HG02840 (cell line): ENCODE measurements around the gene RUNDC3A.

Source experiments
- ATAC-seq: cut with Tn5 transposase; IDR thresholded peaks from one replicate; pipeline ENCODE4 v1.9.1; 2021; ENCODE audit warnings: mild to moderate bottlenecking, moderate library complexity, moderate number of reproducible peaks; ENCODE audit not compliant: unreplicated experiment, low FRiP score

The RUNDC3A gene

GRCh38 chr17:44308320-44308818 is at the start of gene RUNDC3A:
Gene RUNDC3A (plus strand): TSS chr17:44308601. CDS start chr17:44308833, 232 bp downstream.
- ATAC-seq = no peak

GRCh38 chr17:44258811-44259351 is 49.5 kb upstream of the RUNDC3A start:
- no peak for ATAC-seq

GRCh38 chr17:44260296-44260695 is 48.1 kb upstream of the RUNDC3A start:
- no peak for ATAC-seq

- no peak for ATAC-seq
Measured at GRCh38 chr17:44262654-44263225, 45.7 kb upstream of the RUNDC3A start.

GRCh38 chr17:44263345-44263902 is 45.0 kb upstream of the RUNDC3A start:
- ATAC-seq = no peak

GRCh38 chr17:44266402-44267164 is 41.8 kb upstream of the RUNDC3A start:
- ATAC-seq = no peak

GRCh38 chr17:44267165-44267455 is 41.3 kb upstream of the RUNDC3A start:
- ATAC-seq = no peak

- ATAC-seq = no peak
Measured at GRCh38 chr17:44267818-44268490, 40.4 kb upstream of the RUNDC3A start, which contains the start of gene SLC4A1. Gene SLC4A1 (minus strand): TSS chr17:44268135. CDS start chr17:44262866, 5,269 bp downstream.

- no peak for ATAC-seq
Measured at GRCh38 chr17:44268709-44269534, 39.5 kb upstream of the RUNDC3A start.

- ATAC-seq = no peak
Measured at GRCh38 chr17:44269535-44270240, 38.7 kb upstream of the RUNDC3A start.

GRCh38 chr17:44272321-44272951 is 36.0 kb upstream of the RUNDC3A start:
- no peak for ATAC-seq

- no peak for ATAC-seq
Measured at GRCh38 chr17:44272954-44273353, 35.4 kb upstream of the RUNDC3A start.

GRCh38 chr17:44273607-44274006 is 34.8 kb upstream of the RUNDC3A start:
- no peak for ATAC-seq

- ATAC-seq = no peak
Measured at GRCh38 chr17:44277976-44278375, 30.4 kb upstream of the RUNDC3A start.

GRCh38 chr17:44279346-44279665 is 29.1 kb upstream of the RUNDC3A start:
- no peak for ATAC-seq

GRCh38 chr17:44279666-44280391 is 28.6 kb upstream of the RUNDC3A start:
- no peak for ATAC-seq

GRCh38 chr17:44280392-44280937 is 27.9 kb upstream of the RUNDC3A start:
- no peak for ATAC-seq

- no peak for ATAC-seq
Measured at GRCh38 chr17:44281570-44281969, 26.8 kb upstream of the RUNDC3A start.
